ENCODE data around the gene CCDC148. TPM values are rescaled to one million over a fixed set of nuclear protein-coding genes. Genes with fewer than 3 reads are reported as not detected.
A peak's percentile ranks its signal among the peaks of the same experiment; 100 is the strongest.

Gene CCDC148
- total RNA-seq, 1 experiment from 2014 or later: 0.11 TPM

- H3F3A ChIP-seq (ENCODE audit: low read length, unreplicated experiment): no peaks in the 10 kb centered on the region
- ChIA-PET POLR2A (ENCODE audit: unreplicated experiment) (no interaction called here), CTCF (interaction anchor here (0.5 kb wide), 1 partner anchor 78 kb away, joined by 3 read pairs; no protein-coding TSS in a partner anchor)
- ATAC-seq (no peak), DNase-seq (peak; percentile 14)
- intact Hi-C loops (cut with micrococcal nuclease): loop anchor here (1.0 kb wide), 3 partner anchors 39 to 287 kb away; no protein-coding TSS in a partner anchor
- TSS peak; percentile 40 for BruUV-seq (replicated peaks)
- H3K27me3 ChIP-seq (ENCODE audit: low read length): no peaks in the 10 kb centered on the region
- peak overlapping the region; percentile 70; the same call in 1 of the 2 replicates for H3K9ac ChIP-seq (ENCODE audit: low read length)
- peaks cover 33% of the 10 kb centered on the region for H3K4me1 ChIP-seq (ENCODE audit: insufficient read depth, low read length)
- peak overlapping the region; percentile 77; the same call in 1 of the 2 replicates for H2AFZ ChIP-seq (ENCODE audit: low read length)
- peak overlapping the region; percentile 76 for H3K4me3 ChIP-seq (ENCODE audit: low read length)
- peaks cover 3% of the 10 kb centered on the region; the same call in 1 of the 2 replicates for H3K36me3 ChIP-seq (ENCODE audit: low read depth, low read length)
- TF ChIP-seq EZH2 (IDR thresholded peaks at IDR 0.05; ENCODE audit: low read length, unreplicated experiment) (no peak), EZH2phosphoT487 (IDR thresholded peaks at IDR 0.05; ENCODE audit: borderline replicate concordance, low read length) (no peak), CTCF (conservative IDR thresholded peaks at IDR 0.05; ENCODE audit: low read depth, low read length) (no peak)
- peak overlapping the region; percentile 99 for H3K4me2 ChIP-seq (ENCODE audit: low read length)
- H4K20me1 ChIP-seq (ENCODE audit: low read length): peaks cover 31% of the 10 kb centered on the region
- H3K9me2 ChIP-seq (replicated peaks; ENCODE audit: low read length): no peaks in the 10 kb centered on the region
- no peak overlapping the region for H3K27ac ChIP-seq (ENCODE audit: low read length)
- H3K9me3 ChIP-seq (ENCODE audit: low read length): no peaks in the 10 kb centered on the region
- peaks cover 65% of the 10 kb centered on the region for H3K79me2 ChIP-seq (ENCODE audit: low read length)
These were observed 2.0 kb upstream of the CCDC148 start for GRCh38 chr2:158458617-158458920.

- H3K9me3 ChIP-seq (ENCODE audit: low read length): no peaks in the 10 kb centered on the region
- H3K4me1 ChIP-seq (ENCODE audit: insufficient read depth, low read length): peaks cover 33% of the 10 kb centered on the region
- H3K36me3 ChIP-seq (ENCODE audit: low read depth, low read length): peaks cover 3% of the 10 kb centered on the region; the same call in 1 of the 2 replicates
- H3K4me3 ChIP-seq (ENCODE audit: low read length): peak overlapping the region; percentile 76
- intact Hi-C loops (cut with micrococcal nuclease): loop anchor here (1.0 kb wide), 3 partner anchors 39 to 287 kb away; no protein-coding TSS in a partner anchor
- ChIA-PET CTCF (interaction anchor here (0.5 to 2.3 kb wide), 4 partner anchors 78 to 287 kb away, joined by 3 to 9 read pairs (median 3); no protein-coding TSS in a partner anchor), POLR2A (ENCODE audit: unreplicated experiment) (no interaction called here)
- no peaks in the 10 kb centered on the region for H3F3A ChIP-seq (ENCODE audit: low read length, unreplicated experiment)
- BruUV-seq (replicated peaks): no TSS peak
- peak; percentile 87 for DNase-seq
- peak overlapping the region; percentile 99 for H3K4me2 ChIP-seq (ENCODE audit: low read length)
- TF ChIP-seq CTCF (conservative IDR thresholded peaks at IDR 0.05; ENCODE audit: low read depth, low read length): peak; percentile 30; the same call in 1 of the 2 replicates
- TF ChIP-seq EZH2 (IDR thresholded peaks at IDR 0.05; ENCODE audit: low read length, unreplicated experiment): no peak
- TF ChIP-seq EZH2phosphoT487 (IDR thresholded peaks at IDR 0.05; ENCODE audit: borderline replicate concordance, low read length): peak; percentile 85
- no peaks in the 10 kb centered on the region for H3K9me2 ChIP-seq (replicated peaks; ENCODE audit: low read length)
- peak overlapping the region; percentile 70 for H3K9ac ChIP-seq (ENCODE audit: low read length)
- peak overlapping the region; percentile 30 for H3K27ac ChIP-seq (ENCODE audit: low read length)
- peak overlapping the region; percentile 77 for H2AFZ ChIP-seq (ENCODE audit: low read length)
- H3K27me3 ChIP-seq (ENCODE audit: low read length): no peaks in the 10 kb centered on the region
- peaks cover 31% of the 10 kb centered on the region for H4K20me1 ChIP-seq (ENCODE audit: low read length)
- ATAC-seq: peak; percentile 73
- H3K79me2 ChIP-seq (ENCODE audit: low read length): peaks cover 59% of the 10 kb centered on the region
These were observed 1.5 kb upstream of the CCDC148 start for GRCh38 chr2:158457826-158458616.

Measured in PC-3 (cell line).